AG04449 (cell line): ENCODE measurements around the gene MOG.

Source experiments
- CTCF ChIA-PET: fragments of 350-600 bp; formaldehyde crosslinking; extraction: SDS; loops from one replicate; lab custom pipeline; 2021; ENCODE audit warnings: antibody characterized with exemption; lab: Yijun Ruan, JAX
- POLR2A ChIA-PET: fragments of 400-600, 350-600 bp; formaldehyde crosslinking; extraction: SDS; loops from one replicate; lab custom pipeline; 2020; ENCODE audit warnings: antibody characterized with exemption, inconsistent platforms; lab: Yijun Ruan, JAX
- DNase-seq: peaks from one replicate; pipeline ENCODE4 v3.0.0-alpha.2; 2010; ENCODE audit warnings: low read depth, low spot score
- H3K4me3 ChIP-seq: 2 replicates; pipeline ENCODE4 v1.5.1; 2011; ENCODE audit warnings: low read depth, mild to moderate bottlenecking, control low read depth, low read length
- TF ChIP-seq, protein P1 (sequence below): IDR thresholded peaks from one replicate; pipeline ENCODE4 v1.5.1; 2011; ENCODE audit warnings: mild to moderate bottlenecking, moderate library complexity, low read length, control low read depth, inconsistent platforms; ENCODE audit not compliant: insufficient read depth; ENCODE audit errors: missing control alignments

The MOG gene

DNA sequence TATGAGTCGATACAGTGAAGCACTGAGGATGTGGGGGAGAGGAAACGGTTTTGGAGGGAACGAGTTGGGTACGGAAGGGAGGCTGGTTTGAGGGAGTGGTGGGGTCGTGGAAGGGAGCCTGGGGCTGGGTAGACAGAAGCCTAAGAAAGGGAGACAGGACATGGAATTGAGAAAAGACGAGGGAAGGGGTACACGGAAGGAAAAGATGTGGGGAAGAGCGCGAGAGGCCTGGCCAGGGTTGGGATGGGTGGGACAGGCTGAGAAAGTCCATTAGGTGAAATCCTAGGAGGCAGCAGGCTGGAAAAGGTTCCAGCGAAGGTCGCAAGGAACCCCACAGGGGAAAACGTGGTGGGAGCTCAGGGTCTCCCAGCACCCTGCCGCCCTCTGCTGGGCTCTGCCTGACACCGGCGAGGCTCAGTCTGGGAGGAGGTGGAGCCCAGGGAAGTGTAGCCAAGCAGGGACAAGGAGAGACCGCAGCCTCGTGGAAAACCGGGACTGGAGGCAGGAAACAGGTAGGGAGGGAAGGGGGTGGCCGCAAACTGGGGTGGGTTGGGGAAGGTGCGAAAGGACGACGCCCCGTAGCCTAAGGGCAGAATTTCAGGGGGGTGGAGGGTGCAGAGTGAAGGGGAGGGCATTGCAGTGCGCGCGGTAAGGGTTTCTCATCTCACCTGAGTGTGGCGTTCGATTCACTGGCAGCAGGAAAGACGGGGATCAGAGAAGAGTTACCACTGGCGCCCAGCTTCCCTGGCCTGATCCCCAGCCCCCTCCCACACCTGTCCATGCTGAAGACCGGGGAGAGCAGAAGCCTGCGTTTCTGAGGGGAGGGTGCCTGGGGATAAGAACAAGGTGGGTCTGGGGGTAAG lies 28.2 kb upstream of the MOG start:
- peak overlapping the region; percentile 77 for H3K4me3 ChIP-seq
- CTCF ChIA-PET: interaction anchor here (34.7 kb wide), 1 partner anchor 27 kb away, joined by 692 read pairs; the partner anchor contains the start of gene MOG
- no peak for DNase-seq
- TF ChIP-seq, protein P1, sequence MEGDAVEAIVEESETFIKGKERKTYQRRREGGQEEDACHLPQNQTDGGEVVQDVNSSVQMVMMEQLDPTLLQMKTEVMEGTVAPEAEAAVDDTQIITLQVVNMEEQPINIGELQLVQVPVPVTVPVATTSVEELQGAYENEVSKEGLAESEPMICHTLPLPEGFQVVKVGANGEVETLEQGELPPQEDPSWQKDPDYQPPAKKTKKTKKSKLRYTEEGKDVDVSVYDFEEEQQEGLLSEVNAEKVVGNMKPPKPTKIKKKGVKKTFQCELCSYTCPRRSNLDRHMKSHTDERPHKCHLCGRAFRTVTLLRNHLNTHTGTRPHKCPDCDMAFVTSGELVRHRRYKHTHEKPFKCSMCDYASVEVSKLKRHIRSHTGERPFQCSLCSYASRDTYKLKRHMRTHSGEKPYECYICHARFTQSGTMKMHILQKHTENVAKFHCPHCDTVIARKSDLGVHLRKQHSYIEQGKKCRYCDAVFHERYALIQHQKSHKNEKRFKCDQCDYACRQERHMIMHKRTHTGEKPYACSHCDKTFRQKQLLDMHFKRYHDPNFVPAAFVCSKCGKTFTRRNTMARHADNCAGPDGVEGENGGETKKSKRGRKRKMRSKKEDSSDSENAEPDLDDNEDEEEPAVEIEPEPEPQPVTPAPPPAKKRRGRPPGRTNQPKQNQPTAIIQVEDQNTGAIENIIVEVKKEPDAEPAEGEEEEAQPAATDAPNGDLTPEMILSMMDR: peak; percentile 97
- POLR2A ChIA-PET: no interaction called here

DNA sequence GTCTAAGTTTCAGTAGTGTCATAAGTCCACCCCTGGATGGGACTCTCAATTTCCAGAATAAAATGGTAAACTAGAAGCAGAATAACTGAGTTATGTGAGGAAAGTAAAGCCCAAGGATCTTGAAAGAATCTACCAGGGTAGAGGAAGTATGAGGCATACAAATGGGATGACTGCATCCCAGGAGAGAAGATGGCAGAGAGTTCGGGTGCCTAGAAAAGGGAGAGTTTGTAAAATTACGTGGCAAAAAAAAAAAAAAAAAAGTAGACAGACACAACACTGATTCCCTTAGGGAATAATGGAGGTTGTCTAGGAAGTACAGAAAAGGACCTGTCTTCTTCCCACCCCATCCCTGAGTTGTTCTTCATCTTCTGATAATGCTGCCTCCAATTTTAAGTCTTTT lies 27.3 kb upstream of the MOG start:
- H3K4me3 ChIP-seq: no peak overlapping the region; the same call in 1 of the 2 replicates
- TF ChIP-seq, protein P1: no peak
- no peak for DNase-seq
- POLR2A ChIA-PET: no interaction called here
- CTCF ChIA-PET: interaction anchor here (0.8 to 34.7 kb wide), 2 partner anchors 12 to 27 kb away, joined by 3 to 692 read pairs; partner anchors contain the start of gene MOG

DNA sequence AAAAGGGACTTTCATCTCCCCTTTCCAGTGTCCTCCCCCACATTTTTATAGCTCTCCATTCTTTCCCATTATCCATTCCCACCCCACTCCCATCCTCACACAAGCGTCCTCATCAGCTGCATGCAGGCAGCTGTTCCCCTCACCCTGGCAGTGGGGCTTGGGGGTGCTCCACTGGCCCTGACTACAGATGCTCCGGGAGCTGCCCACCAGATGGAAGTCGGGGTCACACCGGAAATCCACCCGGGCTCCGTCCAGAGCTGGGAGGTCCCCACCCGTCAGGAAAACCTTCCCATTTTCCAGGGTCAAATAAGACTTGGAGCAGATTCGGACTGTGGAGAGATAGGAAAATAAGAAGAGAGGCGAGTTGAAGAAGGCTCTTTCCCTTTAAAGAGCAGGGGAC lies 26.6 kb upstream of the MOG start:
- POLR2A ChIA-PET: no interaction called here
- H3K4me3 ChIP-seq: no peak overlapping the region
- DNase-seq: no peak
- TF ChIP-seq, protein P1: no peak
- CTCF ChIA-PET: interaction anchor here (34.7 kb wide), 1 partner anchor 26 kb away, joined by 692 read pairs; the partner anchor contains the start of gene MOG

DNA sequence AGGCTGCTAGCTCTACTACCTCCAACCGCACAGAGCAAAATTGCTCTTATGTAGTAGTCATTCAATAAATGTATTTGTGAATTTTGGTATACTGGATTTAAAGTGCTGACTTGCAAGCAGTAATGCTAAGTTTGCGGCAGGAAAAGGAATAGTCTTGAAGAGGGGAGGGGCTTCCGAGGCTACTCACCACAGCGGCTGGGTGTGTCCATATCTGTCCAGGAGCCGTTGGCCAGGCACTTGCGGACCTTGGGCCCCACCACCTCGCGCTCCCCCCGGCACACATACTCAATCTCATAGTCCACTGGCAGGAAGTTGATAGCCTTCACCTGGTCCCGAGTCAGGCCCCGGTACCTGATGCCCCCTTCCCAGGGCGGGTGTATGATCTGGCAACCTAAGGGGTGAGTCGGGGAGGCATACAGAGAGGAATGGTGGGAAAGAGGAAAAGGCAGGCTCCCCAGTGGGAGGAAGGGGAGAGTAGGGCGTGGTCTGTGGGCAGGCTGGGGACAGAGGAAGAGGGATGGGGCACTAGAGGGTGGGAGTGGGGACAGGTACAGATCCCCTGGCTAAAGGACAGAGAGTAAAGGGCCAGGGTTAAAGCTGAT lies 25.6 kb upstream of the MOG start:
- no peak for DNase-seq
- CTCF ChIA-PET: interaction anchor here (34.7 kb wide), 1 partner anchor 25 kb away, joined by 692 read pairs; the partner anchor contains the start of gene MOG
- peak overlapping the region; percentile 79 for H3K4me3 ChIP-seq
- POLR2A ChIA-PET: no interaction called here
- TF ChIP-seq, protein P1: no peak

DNA sequence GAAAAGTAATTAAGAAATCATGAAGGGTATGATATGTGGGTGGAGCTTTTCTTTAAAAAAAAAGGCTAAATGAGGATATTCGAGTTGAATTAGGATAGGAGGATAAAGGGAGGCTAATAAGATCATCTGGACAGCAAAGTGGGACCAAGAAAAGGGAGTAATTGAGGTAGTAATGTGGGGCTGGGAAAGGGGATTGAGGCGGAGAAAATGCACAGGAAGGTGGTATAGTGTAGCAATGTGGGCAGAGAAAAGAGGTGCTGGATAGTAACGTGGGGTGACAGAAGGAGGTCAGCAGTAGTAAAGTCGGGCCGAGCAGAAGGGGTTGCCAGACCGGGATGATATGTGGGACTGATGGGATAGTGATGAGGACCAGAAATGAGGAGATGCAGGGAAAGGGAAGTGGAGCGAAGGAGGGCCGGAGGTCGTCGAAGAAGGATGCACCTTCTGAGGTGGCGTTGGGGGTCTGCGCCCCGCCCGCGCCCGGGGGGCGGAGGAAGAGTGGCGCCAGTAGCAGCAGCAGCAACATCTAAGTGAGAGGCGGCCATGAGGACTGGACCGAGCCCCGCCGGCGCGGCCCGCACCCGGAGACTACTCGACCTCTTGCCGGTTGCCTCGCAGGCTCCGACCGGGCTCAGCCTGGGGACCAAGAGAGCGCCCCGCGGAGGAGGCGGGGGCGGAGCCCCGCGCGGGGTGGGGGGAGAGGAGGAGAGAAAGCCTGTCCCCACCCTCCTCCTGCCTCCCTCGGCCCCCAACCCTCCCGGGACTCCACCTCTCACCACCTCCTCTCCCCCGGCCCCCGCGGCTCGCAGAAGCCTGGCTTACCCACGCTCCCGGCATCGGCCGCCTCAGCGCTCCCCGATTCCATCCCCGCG lies 24.8 kb upstream of the MOG start:
- POLR2A ChIA-PET: interaction anchor here (0.6 kb wide), 1 partner anchor 428 kb away, joined by 3 read pairs; no protein-coding TSS in a partner anchor
- TF ChIP-seq, protein P1: no peak
- CTCF ChIA-PET: interaction anchor here (1.5 to 34.7 kb wide), 2 partner anchors 10 to 24 kb away, joined by 4 to 692 read pairs; partner anchors contain the start of gene MOG
- DNase-seq: no peak
- peak overlapping the region; percentile 79 for H3K4me3 ChIP-seq
